H1 (cell line): Measurements from ENCODE around the gene TOPORS. TPM values are rescaled to one million over a fixed set of nuclear protein-coding genes. Genes with fewer than 3 reads are reported as not detected.
A peak's percentile ranks its signal among the peaks of the same experiment; 100 is the strongest.

Experiments used
- ASH2L ChIP-seq: fragments of 200-600, 300-600 bp; sonication (generic); IDR thresholded peaks from one replicate; pipeline ENCODE4 v1.7.1; 2017; ENCODE audit warnings: low read length
- BACH1 ChIP-seq: IDR thresholded peaks from 2 replicates; pipeline ENCODE4 v1.6.1; 2012; ENCODE audit warnings: low read length, improper control_type of control experiment
- BCL11A ChIP-seq, 2 experiments: IDR thresholded peaks; one replicate each; pipeline ENCODE4 v1.6.1; 2011; ENCODE audit warnings: low read depth in 2 of 2, low read length in 2 of 2, mild to moderate bottlenecking in 2 of 2
- BRCA1 ChIP-seq: IDR thresholded peaks from 2 replicates; pipeline ENCODE4 v1.6.1; 2012; ENCODE audit warnings: low read depth, low read length, improper control_type of control experiment
- CEBPB ChIP-seq: IDR thresholded peaks from 2 replicates; pipeline ENCODE4 v1.6.1; 2012; ENCODE audit warnings: low read depth, low read length
- CHD2 ChIP-seq: IDR thresholded peaks from 2 replicates; pipeline ENCODE4 v1.6.1; 2012; ENCODE audit warnings: low read length, improper control_type of control experiment
- CREB1 ChIP-seq: IDR thresholded peaks from 2 replicates; pipeline ENCODE4 v1.6.1; 2012; ENCODE audit warnings: inconsistent platforms
- EGR1 ChIP-seq: IDR thresholded peaks from 2 replicates; pipeline ENCODE4 v1.6.1; 2011; ENCODE audit warnings: low read depth, low read length, borderline replicate concordance
- FOSL1 ChIP-seq: IDR thresholded peaks from 2 replicates; pipeline ENCODE4 v1.6.1; 2011; ENCODE audit warnings: mild to moderate bottlenecking, low read depth, low read length, moderate library complexity; ENCODE audit not compliant: insufficient read depth
- HDAC2 ChIP-seq, 2 experiments: fragments of 300-600 bp in 1 of 2; sonication (generic) in 1 of 2; IDR thresholded peaks; 2 replicates each; pipeline ENCODE4 v1.6.1; 2011 to 2012; ENCODE audit warnings: low read depth in 2 of 2, low read length in 2 of 2, mild to moderate bottlenecking in 2 of 2, moderate library complexity in 2 of 2, borderline replicate concordance in 1 of 2, inconsistent platforms in 1 of 2
- JUN ChIP-seq: IDR thresholded peaks from 2 replicates; pipeline ENCODE4 v1.6.1; 2011; ENCODE audit warnings: low read depth, mild to moderate bottlenecking, improper control_type of control experiment, low read length
- KDM1A ChIP-seq: fragments of 200-600, 300-600 bp; sonication (generic); IDR thresholded peaks from 2 replicates; pipeline ENCODE4 v1.7.1; 2016; ENCODE audit warnings: mild to moderate bottlenecking, low read length, borderline replicate concordance
- POLR2A ChIP-seq, 2 experiments: IDR thresholded peaks; 1 replicate in 1 of 2; 2 replicates in 1 of 2; pipeline ENCODE4 v1.6.1; 2011; ENCODE audit warnings: low read depth in 2 of 2, low read length in 2 of 2, mild to moderate bottlenecking in 2 of 2; ENCODE audit errors: control extremely low read depth in 1 of 2
- POLR2AphosphoS5 ChIP-seq: IDR thresholded peaks from 2 replicates; pipeline ENCODE4 v1.6.1; 2011; ENCODE audit warnings: low read depth, low read length
- RAD21 ChIP-seq, 2 experiments: IDR thresholded peaks in 1 of 2; conservative IDR thresholded peaks in 1 of 2; 2 replicates each; pipeline ENCODE4 v1.6.1; 2011; ENCODE audit warnings: low read depth in 2 of 2, low read length in 2 of 2, improper control_type of control experiment in 1 of 2, inconsistent platforms in 1 of 2, mild to moderate bottlenecking in 1 of 2, moderate library complexity in 1 of 2
- RBBP5 ChIP-seq: IDR thresholded peaks from 2 replicates; pipeline ENCODE4 v1.7.1; 2012; ENCODE audit warnings: low read depth, mild to moderate bottlenecking, inconsistent platforms, low read length, moderate library complexity, borderline replicate concordance
- SP1 ChIP-seq: IDR thresholded peaks from 2 replicates; pipeline ENCODE4 v1.6.1; 2011; ENCODE audit warnings: low read depth, low read length
- SP2 ChIP-seq: IDR thresholded peaks from 2 replicates; pipeline ENCODE4 v1.6.1; 2012; ENCODE audit warnings: mild to moderate bottlenecking, low read length, inconsistent platforms
- SP4 ChIP-seq: IDR thresholded peaks from 2 replicates; pipeline ENCODE4 v1.6.1; 2012; ENCODE audit warnings: low read length, inconsistent platforms
- SRF ChIP-seq: IDR thresholded peaks from 2 replicates; pipeline ENCODE4 v1.6.1; 2011; ENCODE audit warnings: mild to moderate bottlenecking, low read depth, low read length, moderate library complexity
- TAF1 ChIP-seq: IDR thresholded peaks from 2 replicates; pipeline ENCODE4 v1.6.1; 2011; ENCODE audit warnings: mild to moderate bottlenecking, low read depth, low read length
- TBP ChIP-seq: IDR thresholded peaks from 2 replicates; pipeline ENCODE4 v1.6.1; 2011; ENCODE audit warnings: low read depth, low read length, improper control_type of control experiment
- polyA plus RNA-seq, 7 experiments: library from polyadenylated mRNA; depleted of rRNA in 3 of 7; stranded (reverse) in 5 of 7; unstranded in 2 of 7; fragments of >200 nt in 5 of 7; fragments of 200-250 nt in 2 of 7; gene quantifications; 1 replicate in 5 of 7; 2 replicates in 1 of 7; 4 replicates in 1 of 7; pipeline versions ENCODE4 v1.2.1 to v1.2.3, GENCODE V29; 2011 to 2013; ENCODE audit warnings: missing spikeins in 2 of 7, mixed read lengths in 2 of 7
- total RNA-seq: library from RNA; stranded (reverse); fragmentation: NEBNext Ultra II Directional; extraction: Animal tissue kit (Norgen Biotek cat#: 25700); gene quantifications from 2 replicates; pipeline ENCODE4 v1.2.1, GENCODE V29; 2021
- TF ChIP-seq, protein P1 (sequence below): IDR thresholded peaks from 2 replicates; pipeline ENCODE4 v1.6.1; 2011; ENCODE audit warnings: low read length, improper control_type of control experiment
- TF ChIP-seq, protein P2 (sequence below): IDR thresholded peaks from 2 replicates; pipeline ENCODE4 v1.6.1; 2012; ENCODE audit warnings: inconsistent platforms
- TF ChIP-seq, protein P3 (sequence below): IDR thresholded peaks from 2 replicates; pipeline ENCODE4 v1.6.1; 2012; ENCODE audit warnings: inconsistent platforms

Gene TOPORS
- total and polyA plus RNA-seq, 2 of the 8 experiments (the other 6 are each of a cell fraction or from before 2014, with no cell fraction given): 10.3 to 30.7 TPM

DNA sequence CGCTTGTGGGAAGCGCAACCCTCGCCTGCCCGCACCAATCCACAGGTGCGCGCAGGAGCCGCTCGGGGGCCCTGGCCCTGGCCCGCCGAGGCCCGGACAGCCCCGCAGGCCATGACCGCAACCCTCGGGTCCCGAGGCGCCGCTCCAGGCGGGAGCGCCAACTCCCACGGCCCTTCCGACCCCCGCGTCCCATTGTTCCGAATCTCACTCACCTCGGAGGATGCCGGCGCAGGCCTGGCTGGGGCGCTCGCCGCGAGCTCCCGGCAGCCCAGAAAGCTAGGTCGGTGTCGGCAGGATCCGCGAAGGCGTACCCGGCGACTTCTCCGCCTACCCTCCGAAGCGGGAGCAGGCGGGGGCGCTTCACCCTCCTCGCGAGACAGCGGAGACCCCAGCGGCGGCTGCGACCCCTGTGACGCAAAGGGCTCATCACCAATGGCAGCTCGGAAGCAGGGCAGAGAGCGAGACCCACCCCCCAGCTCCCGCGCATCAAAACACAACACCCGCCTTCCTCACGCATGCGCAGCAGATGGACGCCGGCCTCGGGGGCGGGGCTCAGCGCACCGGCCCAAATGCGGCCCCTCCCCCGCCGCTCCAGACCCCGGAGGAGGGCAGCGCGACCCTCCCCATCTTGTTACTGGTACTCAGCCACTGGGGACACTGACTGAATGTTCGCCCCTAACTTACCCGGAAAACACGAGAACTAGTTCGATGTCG lies 1.7 kb downstream of the TOPORS start (continued):
- peak; percentile 49 to 86 for TF ChIP-seq POLR2A (IDR thresholded peaks at IDR 0.05; ENCODE audit: control extremely low read depth in 1 of 2, low read depth in 2 of 2, low read length in 2 of 2)
- peak; percentile 85 for TF ChIP-seq CREB1
- TF ChIP-seq SRF: 0 out of 2 replicates have a peak, but pooled peaks have one; percentile 24
- TF ChIP-seq BACH1: peak; percentile 45
- no peak for TF ChIP-seq EGR1
- no peak for TF ChIP-seq FOSL1
- peak; percentile 89 for TF ChIP-seq BRCA1
- TF ChIP-seq KDM1A: no peak
- TF ChIP-seq RAD21 (IDR thresholded peaks at IDR 0.05 in 1 of 2, conservative IDR thresholded peaks at IDR 0.05 in 1 of 2; ENCODE audit: low read depth in 2 of 2, low read length in 2 of 2): no peak
- TF ChIP-seq, protein P1, sequence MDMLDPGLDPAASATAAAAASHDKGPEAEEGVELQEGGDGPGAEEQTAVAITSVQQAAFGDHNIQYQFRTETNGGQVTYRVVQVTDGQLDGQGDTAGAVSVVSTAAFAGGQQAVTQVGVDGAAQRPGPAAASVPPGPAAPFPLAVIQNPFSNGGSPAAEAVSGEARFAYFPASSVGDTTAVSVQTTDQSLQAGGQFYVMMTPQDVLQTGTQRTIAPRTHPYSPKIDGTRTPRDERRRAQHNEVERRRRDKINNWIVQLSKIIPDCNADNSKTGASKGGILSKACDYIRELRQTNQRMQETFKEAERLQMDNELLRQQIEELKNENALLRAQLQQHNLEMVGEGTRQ: no peak
- TF ChIP-seq SP1: no peak; the same call in 1 of the 2 replicates
- TF ChIP-seq JUN: no peak
- no peak for TF ChIP-seq BCL11A (IDR thresholded peaks at IDR 0.05; ENCODE audit: low read depth in 2 of 2, low read length in 2 of 2)
- TF ChIP-seq TAF1: peak; percentile 62
- TF ChIP-seq POLR2AphosphoS5: peak; percentile 86
- TF ChIP-seq SP2: no peak
- TF ChIP-seq, protein P2, sequence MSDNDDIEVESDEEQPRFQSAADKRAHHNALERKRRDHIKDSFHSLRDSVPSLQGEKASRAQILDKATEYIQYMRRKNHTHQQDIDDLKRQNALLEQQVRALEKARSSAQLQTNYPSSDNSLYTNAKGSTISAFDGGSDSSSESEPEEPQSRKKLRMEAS: no peak
- peak in 1 of 2 experiments; percentile 21; a peak in 1 of 4 replicates for TF ChIP-seq HDAC2 (IDR thresholded peaks at IDR 0.05; ENCODE audit: borderline replicate concordance in 1 of 2, low read depth in 2 of 2, low read length in 2 of 2)
- TF ChIP-seq TBP: peak; percentile 69
- no peak for TF ChIP-seq CEBPB
- peak; percentile 98 for TF ChIP-seq CHD2
- TF ChIP-seq, protein P3, sequence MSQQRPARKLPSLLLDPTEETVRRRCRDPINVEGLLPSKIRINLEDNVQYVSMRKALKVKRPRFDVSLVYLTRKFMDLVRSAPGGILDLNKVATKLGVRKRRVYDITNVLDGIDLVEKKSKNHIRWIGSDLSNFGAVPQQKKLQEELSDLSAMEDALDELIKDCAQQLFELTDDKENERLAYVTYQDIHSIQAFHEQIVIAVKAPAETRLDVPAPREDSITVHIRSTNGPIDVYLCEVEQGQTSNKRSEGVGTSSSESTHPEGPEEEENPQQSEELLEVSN: no peak
- peak; percentile 78 for TF ChIP-seq RBBP5
- no peak for TF ChIP-seq SP4
- TF ChIP-seq ASH2L: peak; percentile 86
